ENCODE results near the gene KCNH2. TPM values are rescaled to one million over a fixed set of nuclear protein-coding genes. Genes with fewer than 3 reads are reported as not detected.

KCNH2 gene
- total and polyA plus RNA-seq, 12 donors = 50.2 to 126 (median 78.4) TPM

DNA sequence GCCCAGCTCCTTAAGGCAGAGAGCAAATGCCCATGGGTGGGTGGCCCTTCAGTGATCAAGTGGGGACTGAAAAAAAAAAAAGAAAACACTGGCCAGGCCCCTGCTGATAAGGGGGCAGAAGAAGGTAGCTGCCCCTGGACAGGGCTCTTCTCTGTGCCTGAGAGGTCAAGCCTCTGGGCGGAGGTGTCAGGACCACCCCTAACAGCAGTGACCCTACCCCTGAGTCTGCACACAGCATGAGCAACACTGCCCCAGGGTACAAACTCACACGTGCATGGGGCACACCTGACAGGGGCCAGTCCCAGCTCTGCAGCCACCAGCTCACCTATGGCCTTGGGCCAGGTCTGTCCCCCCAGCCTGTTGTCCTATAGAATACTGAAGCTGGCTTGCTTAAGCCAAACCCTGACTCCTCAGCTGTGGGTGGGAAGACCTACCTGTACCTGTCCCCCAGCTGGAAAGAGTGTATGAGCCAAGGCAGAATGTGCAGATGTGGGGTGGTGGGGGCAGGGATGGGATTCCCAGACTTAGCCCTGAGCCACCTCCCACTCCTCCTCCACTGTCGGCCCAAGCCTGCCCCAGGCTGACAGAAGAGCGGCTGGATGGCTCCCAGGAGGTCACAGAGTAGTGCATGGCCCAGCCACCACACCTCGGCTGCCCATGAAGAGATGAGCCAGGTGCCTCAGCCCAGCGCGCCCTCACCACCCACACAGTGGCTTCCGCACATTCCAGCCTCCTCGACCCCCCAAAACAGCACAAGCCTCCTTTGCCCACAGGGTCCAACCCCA lies 23.7 kb downstream of the KCNH2 start:
- Histone ChIP-seq H3K4me3 (no peak overlapping the region), H3K27me3 (peaks cover 0 to 47% (median 29%) of the 10 kb centered on the region in 7 donors), H3K27ac (peak overlapping the region in 9 of 10 donors; percentile 67 to 90 (median 78)), H3K36me3 (peaks cover 0 to 24% (median 0%) of the 10 kb centered on the region in 9 donors), H3K4me1 (peaks cover 11 to 65% (median 36%) of the 10 kb centered on the region in 9 donors), H3K9me3 (no peaks in the 10 kb centered on the region)
- 60 to 74% methylated on average over 8 to 9 of the region's 9 CpGs for WGBS, 2 donors
- DNase-seq (peak in 1 of 2 donors; percentile 22), ATAC-seq (peak in 5 of 8 donors; percentile 13 to 62 (median 31))
- intact Hi-C loops (cut with DNase I) = loop anchor here in 2 of 10 donors (5.0 to 10.0 kb wide), 2 partner anchors 50 to 57 kb away; no protein-coding TSS in a partner anchor
- TF ChIP-seq, protein P1, sequence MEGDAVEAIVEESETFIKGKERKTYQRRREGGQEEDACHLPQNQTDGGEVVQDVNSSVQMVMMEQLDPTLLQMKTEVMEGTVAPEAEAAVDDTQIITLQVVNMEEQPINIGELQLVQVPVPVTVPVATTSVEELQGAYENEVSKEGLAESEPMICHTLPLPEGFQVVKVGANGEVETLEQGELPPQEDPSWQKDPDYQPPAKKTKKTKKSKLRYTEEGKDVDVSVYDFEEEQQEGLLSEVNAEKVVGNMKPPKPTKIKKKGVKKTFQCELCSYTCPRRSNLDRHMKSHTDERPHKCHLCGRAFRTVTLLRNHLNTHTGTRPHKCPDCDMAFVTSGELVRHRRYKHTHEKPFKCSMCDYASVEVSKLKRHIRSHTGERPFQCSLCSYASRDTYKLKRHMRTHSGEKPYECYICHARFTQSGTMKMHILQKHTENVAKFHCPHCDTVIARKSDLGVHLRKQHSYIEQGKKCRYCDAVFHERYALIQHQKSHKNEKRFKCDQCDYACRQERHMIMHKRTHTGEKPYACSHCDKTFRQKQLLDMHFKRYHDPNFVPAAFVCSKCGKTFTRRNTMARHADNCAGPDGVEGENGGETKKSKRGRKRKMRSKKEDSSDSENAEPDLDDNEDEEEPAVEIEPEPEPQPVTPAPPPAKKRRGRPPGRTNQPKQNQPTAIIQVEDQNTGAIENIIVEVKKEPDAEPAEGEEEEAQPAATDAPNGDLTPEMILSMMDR (IDR thresholded peaks at IDR 0.05) = no peak

- Histone ChIP-seq H3K27me3 (peaks cover 0 to 41% (median 21%) of the 10 kb centered on the region in 7 donors), H3K4me3 (no peak overlapping the region), H3K36me3 (peaks cover 0 to 28% (median 0%) of the 10 kb centered on the region in 9 donors), H3K9me3 (no peaks in the 10 kb centered on the region), H3K27ac (peak overlapping the region in 9 of 10 donors; percentile 10 to 90 (median 48)), H3K4me1 (peaks cover 11 to 56% (median 36%) of the 10 kb centered on the region in 9 donors)
- DNase-seq (peak in 1 of 2 donors; percentile 18), ATAC-seq (peak in 4 of 8 donors; percentile 3 to 54 (median 32))
- intact Hi-C loops (cut with DNase I) = loop anchor here in 2 of 10 donors (5.0 to 10.0 kb wide), 2 partner anchors 49 to 56 kb away; no protein-coding TSS in a partner anchor
- TF ChIP-seq, protein P1 (IDR thresholded peaks at IDR 0.05) = no peak
- WGBS, 2 donors = 67 to 69% methylated on average over 17 of the region's 17 CpGs
Observed at GRCh38 chr7:150953061-150953997, 24.8 kb downstream of the KCNH2 start.

GRCh38 chr7:150952331-150953050 lies 25.6 kb downstream of the KCNH2 start:
- no peak for DNase-seq
- peaks cover 10 to 58% (median 34%) of the 10 kb centered on the region in 9 donors for H3K4me1 ChIP-seq
- 74 to 83% methylated on average over 33 of the region's 33 CpGs for WGBS, 2 donors
- H3K36me3 ChIP-seq = peaks cover 0 to 28% (median 0%) of the 10 kb centered on the region in 9 donors
- no peak overlapping the region for H3K4me3 ChIP-seq
- intact Hi-C loops (cut with DNase I) = loop anchor here in 2 of 10 donors (5.0 to 10.0 kb wide), 2 partner anchors 48 to 55 kb away; no protein-coding TSS in a partner anchor
- no peaks in the 10 kb centered on the region for H3K9me3 ChIP-seq
- no peak for ATAC-seq
- peak overlapping the region in 5 of 10 donors; percentile 10 to 90 (median 70) for H3K27ac ChIP-seq
- peaks cover 0 to 41% (median 22%) of the 10 kb centered on the region in 7 donors for H3K27me3 ChIP-seq
- TF ChIP-seq, protein P1 (IDR thresholded peaks at IDR 0.05) = no peak
